Fibroblast of the aortic adventitia (primary cell): ENCODE measurements around the gene PNPLA5. TPM values are rescaled to one million over a fixed set of nuclear protein-coding genes. Genes with fewer than 3 reads are reported as not detected.

Source experiments
- DNase-seq: peaks from one replicate; pipeline ENCODE4 v3.0.0-alpha.2; 2010; ENCODE audit warnings: low read depth
- H3K4me3 ChIP-seq: 2 replicates; pipeline ENCODE4 v1.5.1; 2011; ENCODE audit warnings: low read depth, mild to moderate bottlenecking, control low read depth, low read length, moderate library complexity
- CTCF ChIP-seq: IDR thresholded peaks from 2 replicates; pipeline ENCODE4 v1.5.1; 2011; ENCODE audit warnings: mild to moderate bottlenecking, low read length, control low read depth, inconsistent platforms; ENCODE audit not compliant: insufficient read depth
- total RNA-seq: library from RNA; depleted of rRNA; stranded (reverse); fragments of >200 nt; gene quantifications from 2 replicates; pipeline ENCODE4 v1.2.3, GENCODE V29; 2012; ENCODE audit warnings: low replicate concordance

The PNPLA5 gene
- total RNA-seq, 1 donor: not detected

DNA sequence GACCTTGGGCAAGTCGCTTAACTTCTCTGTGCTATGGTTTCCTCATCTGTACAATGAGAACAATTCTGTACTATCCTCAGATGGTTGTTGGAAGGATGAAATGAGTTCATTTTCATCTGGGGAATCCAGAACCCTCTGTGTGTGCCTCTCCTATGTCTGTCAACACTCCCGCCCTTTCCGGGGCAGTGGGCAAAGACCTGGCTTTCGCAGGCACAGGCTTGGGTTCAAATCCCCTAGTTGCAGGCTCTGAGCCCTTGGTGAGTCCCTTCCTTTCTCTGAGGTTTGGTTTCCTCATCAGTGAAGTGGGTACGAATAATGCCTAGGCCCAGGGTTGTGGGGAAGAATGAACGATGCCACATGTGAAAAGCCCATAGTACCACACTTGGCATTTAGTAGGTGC, 6.0 kb downstream of the PNPLA5 start:
- no peak for TF ChIP-seq CTCF
- no peak for DNase-seq
- H3K4me3 ChIP-seq: no peak overlapping the region

GRCh38 chr22:43885319-43885671, 6.5 kb downstream of the PNPLA5 start:
- TF ChIP-seq CTCF: no peak
- no peak overlapping the region for H3K4me3 ChIP-seq
- DNase-seq: no peak

DNA sequence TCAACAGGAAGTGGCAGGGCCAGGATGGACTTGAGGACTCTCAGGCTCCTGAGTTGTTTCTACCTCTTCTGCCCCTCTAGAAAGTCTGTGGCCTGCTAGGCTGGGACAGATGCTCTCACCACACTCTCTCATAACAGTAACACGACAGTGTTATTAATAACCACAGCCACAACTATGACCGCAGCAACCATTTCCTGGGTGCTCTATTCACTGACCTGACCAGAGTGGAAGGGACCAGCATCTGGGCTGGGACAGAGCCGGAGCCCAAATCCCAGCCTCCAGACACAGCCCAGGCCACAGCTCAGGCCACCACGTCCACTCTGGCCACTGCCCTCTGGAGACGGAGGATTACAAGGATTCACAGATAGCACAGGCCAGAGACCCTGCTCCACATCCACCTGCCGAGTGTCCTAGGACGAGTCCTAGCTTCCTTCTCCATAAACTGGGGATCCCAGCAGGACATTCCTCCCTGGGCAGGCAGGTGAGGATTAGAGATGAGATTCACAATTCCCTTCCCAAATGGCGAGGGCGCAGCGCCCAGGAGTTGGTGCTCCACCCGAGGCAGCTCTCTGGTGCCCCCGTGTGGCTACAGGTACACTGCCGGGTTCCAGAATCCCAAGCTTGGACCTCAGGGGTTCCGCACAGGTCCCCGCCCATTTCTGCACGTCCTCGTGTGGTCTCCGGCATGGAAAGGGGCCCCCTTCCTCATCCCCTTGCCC, 7.1 kb downstream of the PNPLA5 start:
- TF ChIP-seq CTCF: peak; percentile 92
- no peak overlapping the region for H3K4me3 ChIP-seq
- DNase-seq: peak; percentile 57

DNA sequence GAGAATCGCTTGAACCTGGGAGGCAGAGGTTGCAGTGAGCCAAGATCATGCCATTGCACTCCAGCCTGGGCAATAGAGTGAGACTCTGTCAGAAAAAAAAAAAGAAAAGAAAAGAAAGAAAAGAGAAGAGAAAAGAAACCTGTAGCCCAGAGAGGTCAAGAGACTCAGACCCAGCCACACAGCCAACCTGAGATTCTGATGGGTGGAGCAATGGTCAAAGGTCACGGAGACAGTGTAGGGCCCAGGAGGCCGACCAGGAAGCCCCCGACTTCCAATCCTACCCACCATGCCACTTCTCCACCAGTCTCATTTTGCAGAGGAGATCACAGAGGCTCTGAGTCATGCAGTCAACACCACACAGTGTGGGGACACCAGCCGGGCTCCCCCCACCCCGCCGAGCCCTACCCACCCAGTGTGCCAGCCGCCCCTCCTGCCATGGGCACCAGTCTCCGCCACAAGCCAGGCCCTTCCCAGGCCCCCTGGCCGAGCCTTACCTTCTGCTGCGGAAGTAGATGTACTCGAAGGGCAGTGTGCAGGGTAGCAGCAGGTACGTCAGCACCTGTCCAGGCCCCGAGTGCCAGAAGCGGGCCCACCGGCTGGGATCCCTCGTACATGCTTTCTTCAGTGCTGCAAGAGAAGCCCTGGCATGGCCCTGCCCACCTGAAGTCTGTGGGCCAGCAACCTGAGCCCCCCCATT, 7.9 kb downstream of the PNPLA5 start:
- no peak for DNase-seq
- TF ChIP-seq CTCF: no peak

DNA sequence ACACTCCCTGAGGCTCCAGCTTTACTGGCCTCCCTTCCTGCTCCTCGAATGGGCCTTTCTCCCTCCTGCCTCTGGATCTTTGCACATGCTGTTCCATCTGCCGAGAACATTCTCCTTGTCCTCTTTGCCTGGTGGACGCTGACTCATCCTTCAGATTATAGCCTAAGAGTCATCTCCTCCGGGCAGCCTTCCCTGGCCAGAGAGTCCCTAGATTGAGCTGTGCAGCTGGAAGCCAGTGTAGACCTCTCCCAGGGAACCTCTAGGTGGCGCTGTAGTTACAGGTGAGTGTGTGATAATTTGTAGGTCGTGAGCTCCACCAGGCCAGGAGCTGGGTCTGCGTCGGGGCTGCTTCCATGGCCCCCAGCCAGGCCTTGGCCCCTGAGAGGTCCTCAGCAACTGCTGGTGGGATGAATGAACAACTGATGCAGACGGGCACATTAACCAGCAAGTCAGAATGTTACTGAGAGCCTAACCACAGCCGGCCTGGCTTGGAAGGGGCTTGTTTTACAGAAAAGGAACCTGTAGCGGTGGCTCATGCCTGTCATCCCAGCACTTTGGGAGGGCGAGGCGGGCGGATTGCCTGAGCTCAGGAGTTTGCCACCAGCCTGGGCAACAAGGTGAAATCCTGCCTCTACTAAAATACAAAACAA, 8.7 kb downstream of the PNPLA5 start:
- H3K4me3 ChIP-seq: no peak overlapping the region
- peak; percentile 55 for TF ChIP-seq CTCF
- DNase-seq: peak; percentile 68

More for the DNA sequence above, 7.9 kb downstream of the PNPLA5 start:
- no peak overlapping the region for H3K4me3 ChIP-seq

DNA sequence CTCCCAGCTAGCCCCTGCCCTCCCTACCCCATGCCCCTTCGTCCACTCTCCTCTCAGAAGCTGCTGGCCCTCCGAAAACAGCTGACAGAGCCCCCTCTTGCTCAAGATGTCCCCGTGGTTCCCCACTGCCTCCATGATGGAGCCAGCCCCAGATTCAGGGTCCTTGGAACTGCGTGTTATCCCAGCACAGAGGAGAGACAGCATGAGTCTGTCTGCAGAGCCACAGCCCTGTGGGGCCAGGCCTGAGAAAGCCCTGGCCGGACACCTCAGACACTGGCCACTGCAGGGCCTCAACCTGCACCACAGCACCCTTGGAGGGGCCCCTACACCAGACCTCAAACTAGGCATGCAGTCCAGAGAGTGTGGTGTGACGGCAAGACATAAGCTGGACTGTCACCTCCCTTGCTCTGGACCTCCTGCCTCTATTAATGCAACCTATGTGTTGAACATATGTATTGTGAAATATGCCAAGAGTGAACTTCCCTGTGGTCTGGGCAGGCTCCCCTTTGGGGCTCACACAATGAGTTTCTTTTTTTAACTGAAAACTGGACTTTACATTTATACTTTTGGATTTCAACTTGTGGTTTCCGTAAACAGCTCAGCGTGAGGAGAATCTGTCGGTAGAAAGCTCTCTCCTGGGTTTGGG, 9.6 kb downstream of the PNPLA5 start:
- no peak for DNase-seq
- TF ChIP-seq CTCF: no peak
- no peak overlapping the region for H3K4me3 ChIP-seq
